ENCODE data around the gene KRTAP2-1. TPM values are rescaled to one million over a fixed set of nuclear protein-coding genes. Genes with fewer than 3 reads are reported as not detected.

KRTAP2-1 gene
- total and polyA plus RNA-seq, 2 donors from 2014 or later: not detected

- H3K9ac ChIP-seq (ENCODE audit: low read length in 3 of 3): no peak overlapping the region
Measured at GRCh38 chr17:41009301-41009760, 37.8 kb downstream of the KRTAP2-1 start.

GRCh38 chr17:41008811-41009210, 38.3 kb downstream of the KRTAP2-1 start, which contains the start of gene KRTAP3-1:
TSS of gene KRTAP3-1 (minus strand) at chr17:41009128. CDS start at chr17:41009074, 54 bp downstream.
- Histone ChIP-seq H3K27ac (ENCODE audit: low read depth in 2 of 2, low read length in 2 of 2) (no peak within 1 kb of the TSS), H3K36me3 (ENCODE audit: control insufficient read depth in 2 of 3, insufficient read depth in 3 of 3, low read length in 3 of 3) (no peaks in the 10 kb centered on the region), H3K4me3 (ENCODE audit: low read length in 3 of 3) (no peak within 1 kb of the TSS), H3K27me3 (ENCODE audit: control insufficient read depth, insufficient read depth, low read length) (no peaks in the 10 kb centered on the region), H3K9me3 (ENCODE audit: control insufficient read depth in 2 of 3, insufficient read depth in 1 of 3, low read length in 3 of 3) (no peaks in the 10 kb centered on the region), H3K4me1 (ENCODE audit: control insufficient read depth in 2 of 3, insufficient read depth in 2 of 3, low read depth in 1 of 3, low read length in 3 of 3) (no peaks in the 10 kb centered on the region), H3K9ac (ENCODE audit: low read length in 3 of 3) (no peak within 1 kb of the TSS)
- TF ChIP-seq CTCF (IDR thresholded peaks at IDR 0.05; ENCODE audit: borderline replicate concordance, extremely low read depth, insufficient read depth): no peak
- intact Hi-C loops (cut with DNase I): no loop called here
- no peak for FAIRE-seq
- DNase-seq: no peak

More at GRCh38 chr17:41009301-41009760, 37.8 kb downstream of the KRTAP2-1 start:
- Histone ChIP-seq H3K27me3 (ENCODE audit: control insufficient read depth, insufficient read depth, low read length) (no peaks in the 10 kb centered on the region), H3K4me3 (ENCODE audit: low read length in 3 of 3) (no peak overlapping the region), H3K4me1 (ENCODE audit: control insufficient read depth in 2 of 3, insufficient read depth in 2 of 3, low read depth in 1 of 3, low read length in 3 of 3) (no peaks in the 10 kb centered on the region), H3K27ac (ENCODE audit: low read depth in 2 of 2, low read length in 2 of 2) (no peak overlapping the region), H3K36me3 (ENCODE audit: control insufficient read depth in 2 of 3, insufficient read depth in 3 of 3, low read length in 3 of 3) (no peaks in the 10 kb centered on the region), H3K9me3 (ENCODE audit: control insufficient read depth in 2 of 3, insufficient read depth in 1 of 3, low read length in 3 of 3) (no peaks in the 10 kb centered on the region)
- FAIRE-seq: no peak
- DNase-seq: no peak
- intact Hi-C loops (cut with DNase I): no loop called here
- no peak for TF ChIP-seq CTCF (IDR thresholded peaks at IDR 0.05; ENCODE audit: borderline replicate concordance, extremely low read depth, insufficient read depth)

- Histone ChIP-seq H3K9ac (ENCODE audit: low read length in 3 of 3) (no peak overlapping the region), H3K4me3 (ENCODE audit: low read length in 3 of 3) (no peak overlapping the region), H3K4me1 (ENCODE audit: control insufficient read depth in 2 of 3, insufficient read depth in 2 of 3, low read depth in 1 of 3, low read length in 3 of 3) (no peaks in the 10 kb centered on the region), H3K27me3 (ENCODE audit: control insufficient read depth, insufficient read depth, low read length) (no peaks in the 10 kb centered on the region), H3K27ac (ENCODE audit: low read depth in 2 of 2, low read length in 2 of 2) (no peak overlapping the region), H3K36me3 (ENCODE audit: control insufficient read depth in 2 of 3, insufficient read depth in 3 of 3, low read length in 3 of 3) (no peaks in the 10 kb centered on the region), H3K9me3 (ENCODE audit: control insufficient read depth in 2 of 3, insufficient read depth in 1 of 3, low read length in 3 of 3) (no peaks in the 10 kb centered on the region)
- no peak for FAIRE-seq
- intact Hi-C loops (cut with DNase I): no loop called here
- TF ChIP-seq CTCF (IDR thresholded peaks at IDR 0.05; ENCODE audit: borderline replicate concordance, extremely low read depth, insufficient read depth): no peak
- DNase-seq: no peak
Measured at GRCh38 chr17:41004397-41004796, 42.7 kb downstream of the KRTAP2-1 start.

GRCh38 chr17:41003926-41004325, 43.2 kb downstream of the KRTAP2-1 start:
- no peaks in the 10 kb centered on the region for H3K4me1 ChIP-seq (ENCODE audit: control insufficient read depth in 2 of 3, insufficient read depth in 2 of 3, low read depth in 1 of 3, low read length in 3 of 3)
- no peak overlapping the region for H3K9ac ChIP-seq (ENCODE audit: low read length in 3 of 3)
- no peak overlapping the region for H3K27ac ChIP-seq (ENCODE audit: low read depth in 2 of 2, low read length in 2 of 2)
- no peaks in the 10 kb centered on the region for H3K36me3 ChIP-seq (ENCODE audit: control insufficient read depth in 2 of 3, insufficient read depth in 3 of 3, low read length in 3 of 3)
- DNase-seq (no peak), FAIRE-seq (no peak)
- intact Hi-C loops (cut with DNase I): no loop called here
- H3K4me3 ChIP-seq (ENCODE audit: low read length in 3 of 3): no peak overlapping the region
- H3K9me3 ChIP-seq (ENCODE audit: control insufficient read depth in 2 of 3, insufficient read depth in 1 of 3, low read length in 3 of 3): no peaks in the 10 kb centered on the region
- no peak for TF ChIP-seq CTCF (IDR thresholded peaks at IDR 0.05; ENCODE audit: borderline replicate concordance, extremely low read depth, insufficient read depth)
- no peaks in the 10 kb centered on the region for H3K27me3 ChIP-seq (ENCODE audit: control insufficient read depth, insufficient read depth, low read length)

All from kidney (tissue), 14 donors.